Measurements from ENCODE around the gene SLC22A4.

The SLC22A4 gene

GRCh38 chr5:132271251-132272246, 22.6 kb upstream of the SLC22A4 start:
- no peak for DNase-seq (ENCODE audit: low read depth)
- no peak overlapping the region for H3K4me3 ChIP-seq (ENCODE audit: low read depth, low read length)
- TF ChIP-seq CTCF (IDR thresholded peaks at IDR 0.05; ENCODE audit: low read depth, low read length), result no peak
- TF ChIP-seq MAX (IDR thresholded peaks at IDR 0.05; ENCODE audit: low read depth, low read length), result no peak
- TF ChIP-seq POLR2A (IDR thresholded peaks at IDR 0.05; ENCODE audit: extremely low read depth, insufficient read length), result no peak
- TF ChIP-seq MYC (IDR thresholded peaks at IDR 0.05; ENCODE audit: low read depth, low read length), result no peak

- TF ChIP-seq POLR2A (IDR thresholded peaks at IDR 0.05; ENCODE audit: extremely low read depth, insufficient read length), result no peak
- TF ChIP-seq CTCF (IDR thresholded peaks at IDR 0.05; ENCODE audit: low read depth, low read length), result peak; percentile 89
- TF ChIP-seq MAX (IDR thresholded peaks at IDR 0.05; ENCODE audit: low read depth, low read length), result no peak
- no peak for TF ChIP-seq MYC (IDR thresholded peaks at IDR 0.05; ENCODE audit: low read depth, low read length)
- H3K4me3 ChIP-seq (ENCODE audit: low read depth, low read length), result no peak overlapping the region
- peak; percentile 74 for DNase-seq (ENCODE audit: low read depth)
Observed at GRCh38 chr5:132272311-132273210, 21.6 kb upstream of the SLC22A4 start.

- no peak for DNase-seq (ENCODE audit: low read depth)
- H3K4me3 ChIP-seq (ENCODE audit: low read depth, low read length), result no peak overlapping the region
- TF ChIP-seq MAX (IDR thresholded peaks at IDR 0.05; ENCODE audit: low read depth, low read length), result no peak
- no peak for TF ChIP-seq MYC (IDR thresholded peaks at IDR 0.05; ENCODE audit: low read depth, low read length)
- TF ChIP-seq CTCF (IDR thresholded peaks at IDR 0.05; ENCODE audit: low read depth, low read length), result no peak
- no peak for TF ChIP-seq POLR2A (IDR thresholded peaks at IDR 0.05; ENCODE audit: extremely low read depth, insufficient read length)
Observed at GRCh38 chr5:132273631-132274030, 20.6 kb upstream of the SLC22A4 start.

GRCh38 chr5:132274050-132274792, 20.0 kb upstream of the SLC22A4 start:
- no peak for DNase-seq (ENCODE audit: low read depth)
- no peak for TF ChIP-seq MYC (IDR thresholded peaks at IDR 0.05; ENCODE audit: low read depth, low read length)
- TF ChIP-seq POLR2A (IDR thresholded peaks at IDR 0.05; ENCODE audit: extremely low read depth, insufficient read length), result no peak
- TF ChIP-seq CTCF (IDR thresholded peaks at IDR 0.05; ENCODE audit: low read depth, low read length), result no peak
- no peak for TF ChIP-seq MAX (IDR thresholded peaks at IDR 0.05; ENCODE audit: low read depth, low read length)
- H3K4me3 ChIP-seq (ENCODE audit: low read depth, low read length), result no peak overlapping the region

All from NB4 (cell line).